HG03159 (cell line): ENCODE data around the gene TMEM53.

Experiments
- ATAC-seq: cut with Tn5 transposase; IDR thresholded peaks from one replicate; pipeline ENCODE4 v1.9.1; 2021; ENCODE audit warnings: mild to moderate bottlenecking, moderate library complexity; ENCODE audit not compliant: unreplicated experiment

TMEM53 gene

GRCh38 chr1:44606701-44607281, 67.5 kb downstream of the TMEM53 start:
- ATAC-seq, result no peak

GRCh38 chr1:44605914-44606615, 68.2 kb downstream of the TMEM53 start:
- no peak for ATAC-seq

DNA sequence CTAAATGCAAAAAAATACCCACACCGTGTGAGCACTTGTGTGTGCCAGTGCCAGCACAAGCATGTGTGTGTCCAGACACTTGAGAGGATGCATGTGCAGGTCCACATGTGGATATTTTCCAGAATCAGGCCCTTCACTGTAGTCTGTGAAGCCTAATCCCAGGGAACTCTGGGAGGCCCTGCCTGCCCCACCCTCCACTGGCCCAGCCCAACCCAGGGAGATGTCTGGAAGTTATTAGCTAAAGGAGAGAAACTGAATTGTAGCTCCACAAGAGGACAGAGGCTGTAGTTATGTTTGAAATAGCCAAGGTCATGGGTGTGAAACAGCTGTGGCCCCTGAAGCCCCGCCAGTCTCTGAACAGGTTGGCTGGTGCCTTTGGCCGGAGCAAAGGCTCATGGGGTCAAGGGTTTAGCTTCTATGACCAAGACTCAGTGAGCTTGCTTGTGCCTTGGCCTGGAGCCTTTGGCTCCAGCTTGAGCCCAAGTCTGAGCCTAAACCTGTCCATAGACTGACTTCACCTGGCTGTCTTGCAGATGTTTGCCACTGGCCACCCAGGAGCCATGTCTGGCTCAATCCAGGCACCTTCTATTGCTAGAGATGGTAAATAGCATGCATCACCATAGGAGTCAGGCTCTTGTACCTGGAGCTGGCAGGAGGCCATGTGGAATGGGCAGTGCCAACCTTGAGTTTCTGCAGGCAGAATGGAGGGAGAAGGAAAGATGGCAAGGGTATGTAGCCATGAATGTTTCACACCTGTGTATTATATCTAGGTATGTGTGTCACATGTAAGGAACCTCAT, 69.9 kb downstream of the TMEM53 start:
- ATAC-seq, result no peak

DNA sequence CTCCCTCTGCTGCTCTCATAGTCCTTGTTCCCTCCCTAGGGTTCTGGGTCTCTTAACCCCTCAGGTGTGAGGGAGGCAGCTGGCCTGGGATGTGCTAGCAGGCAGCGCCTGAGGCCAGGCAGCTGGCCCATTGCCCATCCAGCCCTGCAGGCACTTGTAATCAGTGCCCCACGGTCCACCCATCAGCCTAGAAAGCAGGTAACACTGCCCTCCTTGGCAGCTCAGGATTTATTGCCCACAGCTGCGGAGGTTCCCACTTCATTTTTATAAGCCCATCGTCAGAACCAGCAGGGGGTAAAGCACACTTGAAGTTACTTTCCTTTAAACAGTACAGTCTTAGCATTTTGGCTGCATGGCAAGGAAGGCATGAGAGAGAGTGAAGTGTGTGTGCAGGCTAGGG, 70.6 kb downstream of the TMEM53 start:
- ATAC-seq, result no peak
